ENCODE data around the gene SAPCD1.

DNA sequence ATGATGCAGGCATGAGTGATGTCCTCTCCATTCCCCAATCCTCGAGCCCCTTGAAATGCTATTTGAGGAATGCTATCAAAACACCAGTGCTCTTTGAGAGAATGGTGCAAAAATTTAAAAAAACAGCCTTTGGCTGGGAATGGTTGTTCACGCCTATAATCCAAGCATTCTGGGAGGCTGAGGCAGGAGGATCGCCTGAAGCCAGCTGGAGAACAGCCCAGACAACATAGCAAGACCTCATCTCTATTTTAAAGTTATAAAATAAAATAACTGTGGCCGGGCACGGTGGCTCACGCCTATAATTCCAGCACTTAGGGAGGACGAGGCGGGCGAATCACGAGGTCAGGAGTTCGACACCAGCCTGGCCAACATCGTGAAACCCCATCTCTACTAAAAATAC is 37.3 kb downstream of the SAPCD1 start:
- TF ChIP-seq POLR2A (IDR thresholded peaks at IDR 0.05; ENCODE audit: borderline replicate concordance, extremely low read depth, insufficient read depth, insufficient read length), result no peak
- TF ChIP-seq, protein P1, sequence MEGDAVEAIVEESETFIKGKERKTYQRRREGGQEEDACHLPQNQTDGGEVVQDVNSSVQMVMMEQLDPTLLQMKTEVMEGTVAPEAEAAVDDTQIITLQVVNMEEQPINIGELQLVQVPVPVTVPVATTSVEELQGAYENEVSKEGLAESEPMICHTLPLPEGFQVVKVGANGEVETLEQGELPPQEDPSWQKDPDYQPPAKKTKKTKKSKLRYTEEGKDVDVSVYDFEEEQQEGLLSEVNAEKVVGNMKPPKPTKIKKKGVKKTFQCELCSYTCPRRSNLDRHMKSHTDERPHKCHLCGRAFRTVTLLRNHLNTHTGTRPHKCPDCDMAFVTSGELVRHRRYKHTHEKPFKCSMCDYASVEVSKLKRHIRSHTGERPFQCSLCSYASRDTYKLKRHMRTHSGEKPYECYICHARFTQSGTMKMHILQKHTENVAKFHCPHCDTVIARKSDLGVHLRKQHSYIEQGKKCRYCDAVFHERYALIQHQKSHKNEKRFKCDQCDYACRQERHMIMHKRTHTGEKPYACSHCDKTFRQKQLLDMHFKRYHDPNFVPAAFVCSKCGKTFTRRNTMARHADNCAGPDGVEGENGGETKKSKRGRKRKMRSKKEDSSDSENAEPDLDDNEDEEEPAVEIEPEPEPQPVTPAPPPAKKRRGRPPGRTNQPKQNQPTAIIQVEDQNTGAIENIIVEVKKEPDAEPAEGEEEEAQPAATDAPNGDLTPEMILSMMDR (IDR thresholded peaks at IDR 0.05 in 2 of 3, conservative IDR thresholded peaks at IDR 0.05 in 1 of 3; ENCODE audit: borderline replicate concordance in 1 of 3, insufficient read depth in 1 of 3, low read depth in 2 of 3, low read length in 2 of 3), result no peak
- TF ChIP-seq, protein P2, sequence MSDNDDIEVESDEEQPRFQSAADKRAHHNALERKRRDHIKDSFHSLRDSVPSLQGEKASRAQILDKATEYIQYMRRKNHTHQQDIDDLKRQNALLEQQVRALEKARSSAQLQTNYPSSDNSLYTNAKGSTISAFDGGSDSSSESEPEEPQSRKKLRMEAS (IDR thresholded peaks at IDR 0.05), result no peak
- TF ChIP-seq, protein P3, sequence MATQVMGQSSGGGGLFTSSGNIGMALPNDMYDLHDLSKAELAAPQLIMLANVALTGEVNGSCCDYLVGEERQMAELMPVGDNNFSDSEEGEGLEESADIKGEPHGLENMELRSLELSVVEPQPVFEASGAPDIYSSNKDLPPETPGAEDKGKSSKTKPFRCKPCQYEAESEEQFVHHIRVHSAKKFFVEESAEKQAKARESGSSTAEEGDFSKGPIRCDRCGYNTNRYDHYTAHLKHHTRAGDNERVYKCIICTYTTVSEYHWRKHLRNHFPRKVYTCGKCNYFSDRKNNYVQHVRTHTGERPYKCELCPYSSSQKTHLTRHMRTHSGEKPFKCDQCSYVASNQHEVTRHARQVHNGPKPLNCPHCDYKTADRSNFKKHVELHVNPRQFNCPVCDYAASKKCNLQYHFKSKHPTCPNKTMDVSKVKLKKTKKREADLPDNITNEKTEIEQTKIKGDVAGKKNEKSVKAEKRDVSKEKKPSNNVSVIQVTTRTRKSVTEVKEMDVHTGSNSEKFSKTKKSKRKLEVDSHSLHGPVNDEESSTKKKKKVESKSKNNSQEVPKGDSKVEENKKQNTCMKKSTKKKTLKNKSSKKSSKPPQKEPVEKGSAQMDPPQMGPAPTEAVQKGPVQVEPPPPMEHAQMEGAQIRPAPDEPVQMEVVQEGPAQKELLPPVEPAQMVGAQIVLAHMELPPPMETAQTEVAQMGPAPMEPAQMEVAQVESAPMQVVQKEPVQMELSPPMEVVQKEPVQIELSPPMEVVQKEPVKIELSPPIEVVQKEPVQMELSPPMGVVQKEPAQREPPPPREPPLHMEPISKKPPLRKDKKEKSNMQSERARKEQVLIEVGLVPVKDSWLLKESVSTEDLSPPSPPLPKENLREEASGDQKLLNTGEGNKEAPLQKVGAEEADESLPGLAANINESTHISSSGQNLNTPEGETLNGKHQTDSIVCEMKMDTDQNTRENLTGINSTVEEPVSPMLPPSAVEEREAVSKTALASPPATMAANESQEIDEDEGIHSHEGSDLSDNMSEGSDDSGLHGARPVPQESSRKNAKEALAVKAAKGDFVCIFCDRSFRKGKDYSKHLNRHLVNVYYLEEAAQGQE (IDR thresholded peaks at IDR 0.05; ENCODE audit: low read depth), result no peak
- TF ChIP-seq EZH2phosphoT487 (IDR thresholded peaks at IDR 0.05; ENCODE audit: borderline replicate concordance), result no peak
- TF ChIP-seq SIN3A (IDR thresholded peaks at IDR 0.05; ENCODE audit: low read depth), result no peak
- TF ChIP-seq, protein P4, sequence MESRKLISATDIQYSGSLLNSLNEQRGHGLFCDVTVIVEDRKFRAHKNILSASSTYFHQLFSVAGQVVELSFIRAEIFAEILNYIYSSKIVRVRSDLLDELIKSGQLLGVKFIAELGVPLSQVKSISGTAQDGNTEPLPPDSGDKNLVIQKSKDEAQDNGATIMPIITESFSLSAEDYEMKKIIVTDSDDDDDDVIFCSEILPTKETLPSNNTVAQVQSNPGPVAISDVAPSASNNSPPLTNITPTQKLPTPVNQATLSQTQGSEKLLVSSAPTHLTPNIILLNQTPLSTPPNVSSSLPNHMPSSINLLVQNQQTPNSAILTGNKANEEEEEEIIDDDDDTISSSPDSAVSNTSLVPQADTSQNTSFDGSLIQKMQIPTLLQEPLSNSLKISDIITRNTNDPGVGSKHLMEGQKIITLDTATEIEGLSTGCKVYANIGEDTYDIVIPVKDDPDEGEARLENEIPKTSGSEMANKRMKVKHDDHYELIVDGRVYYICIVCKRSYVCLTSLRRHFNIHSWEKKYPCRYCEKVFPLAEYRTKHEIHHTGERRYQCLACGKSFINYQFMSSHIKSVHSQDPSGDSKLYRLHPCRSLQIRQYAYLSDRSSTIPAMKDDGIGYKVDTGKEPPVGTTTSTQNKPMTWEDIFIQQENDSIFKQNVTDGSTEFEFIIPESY (IDR thresholded peaks at IDR 0.05; ENCODE audit: extremely low read depth, insufficient replicate concordance, low read length), result no peak
- TF ChIP-seq EZH2 (IDR thresholded peaks at IDR 0.05), result no peak
- TF ChIP-seq ZFX (IDR thresholded peaks at IDR 0.05), result no peak
- no peak for TF ChIP-seq EGR1 (IDR thresholded peaks at IDR 0.05; ENCODE audit: low read depth)

Data from HCT116 (cell line).